HL-60/S4 (cell line): ENCODE results near the gene CACNA2D1.
"Not testable (repeated sequence)": the region's sequence is repeated elsewhere in the genome, so short reads cannot be mapped to it uniquely, and the experiment has no call there.

Source experiments
- in situ Hi-C: fragments of 300-500 bp; cut with MboI; formaldehyde crosslinking; loops from 2 replicates; pipeline ENCODE4 v1.14.3; 2022; ENCODE audit warnings: low sequenced_read_pairs

CACNA2D1 gene

DNA sequence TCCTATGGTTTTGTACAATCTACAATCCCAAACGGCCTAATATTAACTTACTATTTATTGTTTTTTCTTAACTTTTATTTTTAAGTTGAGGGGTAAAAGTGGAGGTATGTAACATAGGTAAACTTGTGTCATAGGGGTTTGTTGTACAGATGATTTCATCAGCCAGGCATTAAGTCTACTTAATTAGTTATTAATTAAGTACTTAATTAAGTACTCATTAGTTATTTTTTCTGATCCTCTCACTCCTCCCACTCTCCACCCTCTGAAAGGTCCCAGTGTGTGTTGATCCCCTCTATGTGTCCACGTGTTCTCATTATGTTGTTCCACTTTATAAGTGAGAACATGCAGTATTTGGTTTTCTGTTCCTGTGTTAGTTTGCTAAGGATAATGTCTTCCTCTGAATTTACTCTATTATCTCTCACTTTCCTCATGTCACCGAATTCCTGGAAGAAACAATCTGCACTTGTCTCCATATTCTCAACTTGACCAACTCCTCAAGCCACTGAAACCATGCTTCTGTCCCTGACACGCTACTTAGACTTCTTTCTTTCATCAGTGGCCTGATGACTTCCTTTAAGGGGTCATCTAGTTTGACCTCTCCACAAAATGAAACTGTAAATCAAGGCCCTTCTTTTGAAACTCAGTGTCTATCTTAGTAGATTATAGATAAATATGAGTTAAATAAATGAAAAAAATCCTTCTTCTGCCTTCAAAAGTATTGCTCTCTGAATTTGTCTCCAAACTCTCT is 9.1 kb downstream of the CACNA2D1 start:
- in situ Hi-C loops: no loop called here

DNA sequence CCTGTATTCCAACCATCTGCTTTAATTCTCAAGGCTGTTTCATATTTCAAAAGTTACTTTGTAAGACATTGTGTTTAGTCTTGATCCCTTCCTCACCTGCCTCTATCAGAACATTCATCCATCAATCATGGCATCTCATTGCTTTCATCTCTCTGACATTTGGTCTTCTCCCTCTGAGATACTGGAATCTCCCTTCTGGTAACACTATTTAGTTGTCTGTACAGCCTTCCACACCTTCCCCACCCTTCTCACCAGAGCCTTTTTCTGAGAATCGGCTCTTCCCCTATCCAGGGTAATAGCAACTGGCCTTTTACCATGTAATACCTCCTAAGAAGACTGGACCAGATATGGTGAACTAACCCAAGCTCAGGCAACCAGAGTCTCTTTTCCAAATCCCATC is 10.1 kb downstream of the CACNA2D1 start:
- in situ Hi-C loops: no loop called here

DNA sequence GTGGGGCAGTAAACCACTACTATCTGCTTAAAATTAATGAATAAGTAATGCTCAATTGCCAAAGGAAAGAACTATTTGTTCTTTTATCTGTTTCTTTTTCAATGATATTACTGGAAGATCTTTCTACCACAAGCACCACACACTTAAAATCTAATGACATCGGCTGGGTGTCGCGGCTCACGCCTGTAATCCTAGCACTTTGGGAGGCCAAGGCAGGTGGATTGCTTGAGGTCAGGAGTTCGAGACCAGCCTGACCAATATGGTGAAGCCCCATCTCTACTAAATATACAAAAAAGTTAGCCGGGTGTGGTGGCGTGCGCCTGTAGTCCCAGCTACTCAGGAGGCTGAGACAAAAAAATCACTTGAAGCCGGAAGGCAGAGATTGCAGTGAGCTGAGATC is 10.8 kb downstream of the CACNA2D1 start:
- in situ Hi-C loops: not testable (repeated sequence)

DNA sequence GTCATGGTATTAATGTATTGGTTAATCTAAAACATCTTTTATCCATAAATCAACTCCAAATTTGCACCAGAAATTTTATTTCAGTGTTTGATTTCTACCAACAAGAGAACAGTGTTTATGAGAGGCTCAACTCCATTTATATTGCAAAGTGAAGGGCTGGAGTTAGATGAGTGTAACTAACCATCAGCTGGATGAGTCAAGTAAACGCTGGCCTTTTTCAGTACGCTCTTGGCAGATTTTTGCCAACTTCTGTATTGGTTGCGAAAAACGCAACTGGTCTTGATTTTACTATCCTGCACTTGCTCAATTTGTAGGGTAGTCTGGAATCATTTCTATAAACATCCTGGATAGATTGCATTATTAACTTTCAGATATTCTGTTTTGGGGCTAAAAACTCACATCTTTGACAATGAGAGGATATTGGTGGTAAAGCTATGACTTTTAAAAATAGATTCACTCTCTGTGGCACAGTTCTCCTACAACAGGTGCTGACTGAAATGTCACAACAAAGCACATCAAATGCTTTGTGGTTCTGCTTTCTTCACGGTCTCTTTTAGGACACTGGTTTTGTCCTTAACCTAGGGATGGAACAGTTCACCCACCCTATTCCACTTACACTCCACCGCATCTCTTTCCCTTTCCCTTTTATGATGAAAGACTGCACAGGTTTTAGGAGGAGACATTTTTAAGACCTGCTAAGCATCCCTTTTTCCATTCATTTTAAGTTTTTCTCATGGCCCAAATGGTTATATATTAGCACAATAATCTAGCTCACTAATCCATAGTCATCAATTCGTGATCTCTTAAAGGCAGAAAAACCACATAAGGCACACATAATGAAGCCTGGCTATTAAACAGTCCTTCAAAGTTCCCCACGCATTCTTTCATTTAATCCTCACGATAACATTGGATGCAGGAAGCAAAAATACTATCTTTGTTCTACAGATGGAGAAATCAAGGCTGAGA is 12.8 kb downstream of the CACNA2D1 start:
- in situ Hi-C loops: no loop called here

DNA sequence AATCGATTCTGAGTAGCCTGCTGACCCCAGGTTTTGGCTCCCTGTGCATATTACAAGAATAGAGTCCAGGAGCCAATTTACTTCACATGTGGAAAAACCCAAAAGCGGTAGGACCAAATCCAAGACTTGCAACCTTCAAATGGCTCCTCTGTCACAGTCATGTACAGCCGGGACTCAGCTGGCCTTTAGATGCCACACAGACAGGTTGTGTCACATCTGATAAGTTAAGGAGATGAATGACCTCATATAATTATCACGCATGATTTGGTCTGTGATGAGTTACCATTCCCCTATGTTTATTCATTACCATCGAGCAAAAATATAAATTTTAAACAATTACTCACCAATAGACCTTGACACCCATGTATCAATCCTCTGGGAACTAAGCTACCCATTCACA is 14.2 kb downstream of the CACNA2D1 start:
- in situ Hi-C loops: no loop called here

DNA sequence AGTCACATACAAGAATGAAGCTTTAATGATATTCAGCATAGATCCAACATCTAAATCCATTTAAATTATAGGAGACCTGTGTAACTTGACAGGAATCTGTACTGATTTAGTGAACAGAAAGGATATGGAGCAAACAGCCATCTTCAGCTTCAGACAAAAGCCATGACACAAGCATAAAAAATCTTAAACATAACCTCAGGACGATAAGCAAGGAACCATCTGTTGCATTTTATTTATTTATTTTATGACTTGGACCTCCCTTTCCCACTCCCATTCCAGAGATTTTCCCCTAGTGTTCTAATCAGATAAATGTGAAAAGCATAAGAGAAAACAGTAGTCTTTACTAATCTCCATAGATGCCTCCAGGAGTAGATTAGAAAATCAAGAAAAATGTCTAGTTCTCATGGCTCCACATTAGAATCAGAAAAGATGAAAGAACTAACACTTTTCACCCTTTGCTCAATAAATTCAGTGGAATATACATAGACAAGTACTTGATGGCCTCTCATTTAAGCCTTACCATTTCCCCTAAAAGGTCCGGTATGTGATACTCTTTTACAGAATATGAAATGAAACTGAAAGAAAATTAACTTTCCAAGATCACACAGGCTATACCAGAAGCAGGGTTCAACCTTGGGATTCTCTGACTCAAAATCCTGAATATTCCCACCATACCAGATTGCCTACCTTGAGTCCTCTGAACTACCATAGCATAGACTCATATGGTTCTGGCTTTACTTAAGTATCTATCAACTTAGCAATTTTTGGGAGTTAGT is 15.2 kb downstream of the CACNA2D1 start:
- in situ Hi-C loops: no loop called here

DNA sequence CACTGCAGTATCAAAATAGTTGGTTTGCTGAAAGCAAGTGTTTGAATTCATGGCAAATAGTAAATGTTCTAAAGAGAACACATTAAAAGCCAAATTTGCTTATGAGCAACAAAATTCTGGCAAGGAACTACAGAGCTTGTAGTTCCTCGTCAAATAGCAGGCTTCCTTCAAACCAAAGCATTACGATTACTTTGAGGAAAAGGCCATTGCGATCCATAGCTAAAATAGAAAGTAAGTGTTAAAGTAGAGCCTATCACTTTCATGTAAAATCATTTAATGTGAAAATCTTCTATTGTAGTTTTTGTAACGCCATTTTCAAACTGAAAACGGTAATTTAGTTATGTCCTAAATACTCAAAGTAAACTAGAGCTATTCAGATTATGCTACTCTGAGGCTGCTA is 20.1 kb downstream of the CACNA2D1 start:
- in situ Hi-C loops: no loop called here

DNA sequence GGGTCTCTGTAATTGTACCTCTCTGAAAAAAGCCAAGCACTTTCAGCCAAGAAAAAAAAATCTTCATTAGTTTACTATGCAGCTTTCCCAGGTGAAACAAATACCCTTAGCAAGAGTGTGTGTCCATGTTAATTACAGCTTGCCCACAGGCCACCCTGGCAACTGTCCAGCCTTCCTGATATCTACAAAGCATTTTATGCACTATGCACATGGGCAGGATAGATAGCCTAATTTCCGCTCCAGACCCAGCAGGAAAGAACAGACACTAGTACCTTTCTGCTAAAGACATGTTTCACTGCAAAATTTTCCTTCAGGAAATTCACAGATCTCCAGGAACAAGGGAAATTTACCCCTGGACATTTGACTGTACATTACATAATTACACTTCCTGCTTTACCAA is 24.4 kb downstream of the CACNA2D1 start:
- in situ Hi-C loops: no loop called here

DNA sequence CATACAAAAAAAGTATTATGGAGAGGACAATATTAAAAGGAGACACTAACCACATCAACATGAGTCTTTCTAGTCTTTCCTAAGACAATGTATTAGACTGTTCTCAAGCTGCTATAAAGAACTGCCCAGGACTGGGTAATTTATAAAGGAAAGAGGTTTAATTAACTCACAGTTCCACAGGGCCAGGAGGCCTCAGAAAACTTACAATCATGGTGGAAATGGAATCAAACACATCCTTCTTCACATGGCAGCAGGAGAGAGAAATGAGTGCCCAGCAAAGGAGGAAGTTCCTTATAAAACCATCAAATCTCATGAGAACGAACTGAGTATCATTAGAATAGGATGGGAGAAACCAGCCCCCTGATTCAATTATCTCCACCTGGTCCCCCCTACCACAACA is 25.7 kb downstream of the CACNA2D1 start:
- in situ Hi-C loops: no loop called here

DNA sequence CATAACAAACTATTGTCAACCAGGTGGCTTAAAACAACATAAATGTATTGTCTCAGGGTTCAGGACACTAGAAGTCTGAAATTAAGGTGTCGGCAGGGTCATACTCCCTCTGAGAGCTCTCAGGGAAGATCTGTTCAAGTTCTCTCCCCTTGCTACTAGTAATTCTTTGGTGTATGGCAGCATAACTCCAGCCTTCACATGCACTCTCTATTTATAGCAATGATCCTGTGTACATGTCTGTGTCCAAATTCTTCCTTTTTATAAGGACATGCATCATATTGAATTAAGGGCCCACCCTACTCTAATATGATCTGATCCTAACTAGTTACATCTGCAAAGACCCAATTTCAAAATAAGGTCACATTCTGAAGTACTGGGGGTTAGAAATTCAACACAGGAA is 27.2 kb downstream of the CACNA2D1 start:
- in situ Hi-C loops: no loop called here

DNA sequence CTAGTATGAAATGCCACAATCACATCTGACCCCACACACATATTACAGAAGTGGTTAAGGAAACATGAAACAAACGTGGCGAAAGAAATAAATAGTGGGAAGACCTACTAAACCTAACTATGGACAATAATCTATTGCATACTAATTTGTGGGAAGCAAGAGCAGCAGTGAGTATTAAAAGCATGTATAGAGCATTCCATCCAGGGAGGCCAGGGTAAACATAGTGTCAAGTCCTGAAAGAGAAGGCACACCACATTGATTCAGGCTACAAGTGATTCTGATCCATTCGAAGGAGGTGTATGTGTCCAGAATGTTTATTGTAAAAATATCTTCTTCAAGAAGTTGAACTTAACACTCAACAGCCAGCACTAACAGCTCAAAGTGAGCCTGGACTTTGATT is 29.2 kb downstream of the CACNA2D1 start:
- in situ Hi-C loops: no loop called here

DNA sequence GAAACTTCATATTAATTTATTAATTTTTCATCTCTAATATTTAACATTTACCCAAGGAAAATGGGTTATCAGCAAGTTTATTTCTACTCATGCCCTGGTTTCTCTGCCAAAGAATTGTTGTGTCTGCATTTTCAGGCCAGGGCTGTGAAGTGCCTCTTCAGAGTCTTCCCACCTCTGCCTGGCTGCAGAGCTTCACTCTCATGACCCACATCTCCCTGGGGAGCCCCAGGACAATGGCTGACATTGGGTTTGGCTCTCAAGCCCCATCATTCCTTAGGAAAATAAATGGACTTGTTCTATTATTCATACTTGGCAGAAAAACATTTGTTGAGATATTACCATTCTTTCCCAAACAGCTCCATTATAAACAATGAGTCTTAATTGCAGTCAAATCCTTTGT is 30.3 kb downstream of the CACNA2D1 start:
- in situ Hi-C loops: no loop called here

DNA sequence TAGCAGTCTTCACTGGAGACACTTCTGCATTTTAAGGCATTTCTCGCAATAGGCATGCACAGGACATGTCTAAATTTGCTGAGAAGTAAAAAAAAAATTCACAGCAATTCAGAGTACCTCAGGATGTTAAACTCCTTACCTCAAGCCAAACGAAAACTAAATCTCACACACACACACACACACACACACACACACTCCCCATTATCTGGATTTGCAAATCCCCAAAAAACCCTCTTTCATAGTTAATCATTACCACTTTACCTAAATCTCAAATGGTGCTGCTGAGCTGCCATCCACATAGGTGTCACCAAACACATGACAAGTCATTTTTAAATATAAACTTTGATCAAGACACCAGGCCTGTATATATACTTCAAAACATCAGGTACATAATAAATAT is 31.8 kb downstream of the CACNA2D1 start:
- in situ Hi-C loops: no loop called here

DNA sequence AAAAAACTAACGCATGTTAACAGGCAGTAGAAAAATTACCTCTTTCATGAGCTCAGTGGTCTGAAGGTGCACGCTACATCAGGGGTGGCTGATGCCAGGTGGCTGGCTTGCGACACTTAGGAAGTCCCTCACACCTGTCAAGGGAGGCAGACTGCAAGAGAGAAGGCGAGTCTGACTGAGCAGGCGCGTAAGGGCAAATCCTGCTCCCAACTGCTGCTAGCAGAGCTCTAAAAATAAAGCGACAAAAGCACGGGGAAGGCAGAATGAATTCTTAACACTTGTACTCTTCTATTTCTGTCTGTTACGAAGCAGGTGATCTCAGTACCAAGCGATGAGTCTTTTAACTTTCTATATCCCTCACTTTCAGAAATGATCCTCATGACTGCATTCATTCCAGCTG is 33.1 kb downstream of the CACNA2D1 start:
- in situ Hi-C loops: no loop called here

DNA sequence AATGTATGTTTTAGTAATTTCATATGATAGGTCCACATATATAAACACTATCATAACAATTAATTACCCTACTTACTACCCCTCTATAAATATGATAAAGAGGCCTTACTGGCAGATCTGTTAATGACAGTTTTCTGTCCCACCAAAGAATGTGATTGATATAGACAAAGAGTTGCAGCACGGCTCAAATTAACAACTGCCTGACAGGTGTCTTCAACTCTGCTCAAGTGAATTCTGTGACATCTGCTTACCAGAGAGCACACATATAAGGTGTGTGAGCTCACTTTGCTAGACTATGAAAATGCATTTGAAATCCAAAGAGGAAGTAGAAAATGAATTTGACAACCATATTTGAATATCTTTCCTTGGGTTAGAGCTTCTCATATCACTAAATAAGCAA is 36.6 kb downstream of the CACNA2D1 start:
- in situ Hi-C loops: no loop called here

DNA sequence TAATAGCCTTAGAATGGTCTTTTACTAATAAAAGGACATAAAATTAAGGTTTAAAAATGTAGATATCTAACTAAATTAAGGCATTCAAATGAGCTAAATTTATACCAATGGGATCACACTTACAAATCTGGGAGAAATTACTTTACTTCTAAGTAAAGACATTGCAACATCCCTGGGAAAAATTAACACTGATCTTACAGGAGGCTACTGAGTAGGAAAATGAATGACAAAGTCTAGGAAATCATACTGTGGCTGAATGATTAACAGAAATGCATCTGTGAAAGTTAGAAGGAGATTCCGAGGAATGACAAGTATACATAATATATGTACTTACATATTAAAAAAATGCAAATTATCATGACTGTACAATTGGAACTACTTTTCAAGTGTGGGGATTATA is 38.3 kb downstream of the CACNA2D1 start:
- in situ Hi-C loops: no loop called here

DNA sequence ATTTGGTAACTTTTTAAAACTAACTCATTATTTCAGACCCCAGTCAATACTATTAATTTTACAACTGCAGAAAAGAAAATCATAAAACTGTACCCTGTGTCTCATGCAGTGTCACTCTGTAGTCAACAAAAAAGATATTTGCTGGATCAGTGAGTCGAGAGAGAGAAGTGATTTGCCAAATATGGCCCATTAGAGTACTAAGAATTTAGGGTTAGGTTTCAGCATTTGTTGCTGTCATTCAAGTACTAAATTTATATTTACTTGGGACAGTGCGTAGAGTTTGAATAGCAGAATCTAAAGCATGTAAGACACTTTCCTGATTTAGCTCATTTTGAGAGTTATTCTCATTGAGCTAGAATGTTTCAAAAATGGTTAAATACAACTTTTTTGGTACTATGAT is 38.9 kb downstream of the CACNA2D1 start:
- in situ Hi-C loops: no loop called here

DNA sequence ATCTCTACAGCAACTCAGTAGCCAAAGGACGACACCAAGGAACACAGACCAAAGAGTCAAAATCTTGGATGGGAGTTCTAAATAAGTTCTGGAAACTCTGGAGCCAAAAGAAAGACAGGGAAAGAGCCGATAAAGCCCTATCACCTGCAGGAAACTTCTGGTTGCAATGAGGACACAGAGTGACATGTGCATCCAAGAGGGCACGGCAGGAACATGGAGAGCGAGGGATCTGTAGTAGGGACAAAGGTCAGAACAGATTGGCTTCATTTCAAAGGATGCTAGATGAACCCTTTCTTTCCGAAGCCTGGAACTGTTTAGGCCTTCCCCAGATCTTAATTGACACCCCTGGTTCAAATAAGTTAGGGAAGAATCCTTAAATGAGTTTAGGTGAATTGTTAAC is 39.5 kb downstream of the CACNA2D1 start:
- in situ Hi-C loops: no loop called here

DNA sequence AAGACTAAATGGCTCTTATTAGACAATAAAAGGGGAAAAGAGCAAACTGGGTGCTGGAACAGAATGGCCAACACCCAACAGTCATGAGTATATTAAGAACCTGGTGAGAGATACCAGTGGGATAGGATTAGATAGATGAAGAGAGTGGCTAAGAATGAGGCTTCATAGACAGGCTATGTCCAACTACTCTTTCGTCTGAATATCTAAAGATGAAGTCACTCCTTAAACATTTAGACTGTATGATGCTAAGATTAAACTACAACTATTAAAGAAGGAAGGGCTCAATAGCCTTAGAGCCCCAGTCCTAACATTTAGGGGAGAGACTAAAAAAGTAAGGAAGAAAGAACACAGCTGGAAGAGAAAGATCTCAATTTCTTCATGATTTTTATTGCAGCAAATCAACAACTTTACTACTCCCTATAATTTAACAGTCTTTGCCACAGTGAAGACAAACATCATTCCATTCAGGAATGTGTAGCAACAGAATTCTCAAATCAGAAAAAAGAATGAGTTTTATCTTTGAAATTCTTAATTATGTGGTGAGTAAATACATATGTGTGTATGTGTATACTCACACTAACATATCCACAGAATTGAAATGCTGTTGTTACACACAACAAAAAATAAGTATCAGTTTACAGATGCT is 45.6 kb downstream of the CACNA2D1 start:
- in situ Hi-C loops: no loop called here

DNA sequence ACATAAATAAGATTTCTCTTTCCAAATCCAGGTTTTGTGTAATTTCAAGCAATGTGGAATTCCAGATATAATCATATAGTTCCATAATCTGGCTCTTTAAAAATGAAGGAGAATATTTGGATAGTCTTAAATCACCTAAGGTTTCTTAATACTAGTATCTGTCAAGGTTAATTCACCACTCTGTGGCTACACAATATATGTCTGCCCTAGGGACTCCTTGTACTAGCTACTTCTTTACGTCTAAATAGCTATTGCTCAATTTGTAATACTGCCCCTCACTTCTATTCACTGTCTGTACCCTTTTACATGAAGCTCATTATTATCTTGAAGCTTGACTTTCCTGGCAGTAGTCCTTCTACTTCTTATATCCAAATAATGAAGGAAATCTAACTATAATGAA is 47.2 kb downstream of the CACNA2D1 start:
- in situ Hi-C loops: no loop called here

DNA sequence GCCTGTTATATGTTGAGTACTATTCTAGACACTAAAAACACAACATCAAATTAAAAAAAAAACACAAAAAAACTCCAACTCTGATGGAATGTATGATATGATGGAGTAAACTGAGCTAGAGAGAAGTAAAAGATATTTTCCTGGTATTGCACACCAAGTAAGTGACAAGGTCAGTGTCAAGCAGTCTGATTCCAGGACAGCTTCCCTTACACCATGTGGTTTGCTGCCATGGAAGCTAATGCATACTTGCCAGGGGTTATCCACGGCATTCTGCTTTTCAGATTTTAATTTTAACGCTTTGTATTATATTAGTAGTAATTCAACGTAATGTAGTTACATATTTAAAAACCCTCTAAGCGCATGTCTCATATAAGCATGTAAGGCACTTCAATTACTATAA is 48.4 kb downstream of the CACNA2D1 start:
- in situ Hi-C loops: no loop called here
